Naive thymus-derived CD8-positive, alpha-beta T cell (primary cell): ENCODE measurements around the gene SLC5A2. TPM values are rescaled to one million over a fixed set of nuclear protein-coding genes. Genes with fewer than 3 reads are reported as not detected.
"Not testable (repeated sequence)": the region's sequence is repeated elsewhere in the genome, so short reads cannot be mapped to it uniquely, and the experiment has no call there.

Experiments
- ATAC-seq, 2 donors: fragments of 150-1000 bp; cut with Tn5 transposase in 1 of 2; sonication (Bioruptor Pico), chemical (Tn5 transposase) in 1 of 2; 1 replicate in 1 of 2; 2 replicates in 1 of 2; pipeline ENCODE4 v1.10.0; 2021; ENCODE audit warnings: mild to moderate bottlenecking in 2 of 2, moderate library complexity in 2 of 2
- POLR2A ChIA-PET: fragments of 350-600 bp; sonication (Branson Sonifier 250); formaldehyde crosslinking; loops from one replicate; lab custom pipeline; 2021; ENCODE audit warnings: antibody characterized with exemption; lab: Charles Lee
- DNase-seq, 10 donors: peaks; one replicate each; pipeline versions ENCODE4 v3.0.0 to v3.0.0-alpha.2; 2020 to 2022
- H3K27ac Mint-ChIP-seq, 10 donors: one replicate each; pipeline ENCODE4 v1.8.0; 2020 to 2022; ENCODE audit warnings: mild to moderate bottlenecking in 10 of 10, mixed read lengths in 10 of 10, moderate library complexity in 4 of 10, inconsistent platforms in 1 of 10
- H3K27me3 Mint-ChIP-seq, 5 donors: one replicate each; pipeline ENCODE4 v1.8.0; 2021 to 2022; ENCODE audit warnings: mixed read lengths in 5 of 5
- H3K36me3 Mint-ChIP-seq, 3 donors: one replicate each; pipeline ENCODE4 v1.8.0; 2020 to 2022; ENCODE audit warnings: mixed read lengths in 3 of 3, mild to moderate bottlenecking in 2 of 3, inconsistent platforms in 1 of 3
- H3K4me1 Mint-ChIP-seq, 4 donors: one replicate each; pipeline ENCODE4 v1.8.0; 2021 to 2022; ENCODE audit warnings: mixed read lengths in 4 of 4
- H3K4me3 Mint-ChIP-seq, 10 donors: one replicate each; pipeline ENCODE4 v1.8.0; 2020 to 2022; ENCODE audit warnings: mild to moderate bottlenecking in 10 of 10, mixed read lengths in 10 of 10, moderate library complexity in 6 of 10, inconsistent platforms in 1 of 10
- H3K9me3 Mint-ChIP-seq, 9 donors: one replicate each; pipeline ENCODE4 v1.8.0; 2020 to 2022; ENCODE audit warnings: mixed read lengths in 9 of 9, mild to moderate bottlenecking in 3 of 9, inconsistent platforms in 1 of 9, moderate library complexity in 1 of 9
- polyA plus RNA-seq, 3 donors: library from polyadenylated mRNA; unstranded; fragments of 300-500 nt; fragmentation: Illumina TruSeq; gene quantifications; one replicate each; pipeline ENCODE4 v1.2.3, GENCODE V29; 2021
- total RNA-seq, 8 experiments: library from RNA in 2 of 8; stranded (reverse) in 2 of 8; gene quantifications; one replicate each; pipeline ENCODE4 v1.2.3 and lab custom pipeline; 2021 to 2026

The SLC5A2 gene
- total and polyA plus RNA-seq, 5 experiments from 2014 or later: 2.3 to 4.7 (median 2.5) TPM

DNA sequence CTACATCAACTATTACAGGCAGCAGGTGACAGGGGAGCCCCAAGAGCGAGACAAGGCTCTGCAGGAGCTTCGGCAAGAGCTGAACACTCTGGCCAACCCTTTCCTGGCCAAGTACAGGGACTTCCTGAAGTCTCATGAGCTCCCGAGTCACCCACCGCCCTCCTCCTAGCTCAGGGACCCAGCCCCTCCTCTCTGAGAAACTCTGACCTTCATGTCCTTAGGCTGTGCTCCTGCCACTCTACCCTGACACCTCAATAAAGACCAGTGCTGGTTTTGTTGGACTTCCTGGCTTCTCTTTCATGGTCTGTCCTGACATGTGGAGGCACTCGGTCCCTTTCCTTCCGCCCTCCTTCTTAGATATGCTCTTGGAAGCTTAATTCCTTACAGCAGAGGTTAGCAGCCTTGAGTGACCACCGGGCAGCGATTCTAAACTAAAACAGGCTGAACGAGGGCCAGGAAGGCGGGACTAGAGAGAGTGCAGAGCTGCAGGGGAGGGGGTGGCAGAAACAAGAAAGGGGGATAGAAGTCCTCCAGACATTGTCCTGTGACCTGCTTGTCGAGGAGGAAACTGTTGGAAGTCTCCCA lies 45.7 kb downstream of the SLC5A2 start:
- POLR2A ChIA-PET: no interaction called here
- peak overlapping the region in 9 of 10 donors; percentile 12 to 78 (median 44) for H3K4me3 Mint-ChIP-seq
- peaks cover 8 to 29% (median 16%) of the 10 kb centered on the region in 5 donors for H3K27me3 Mint-ChIP-seq
- H3K9me3 Mint-ChIP-seq: no peaks in the 10 kb centered on the region
- DNase-seq (no peak), ATAC-seq (no peak)
- no peaks in the 10 kb centered on the region for H3K36me3 Mint-ChIP-seq
- H3K27ac Mint-ChIP-seq: peak overlapping the region in 2 of 10 donors; percentile 56 to 60
- H3K4me1 Mint-ChIP-seq: peaks cover 2 to 19% (median 10%) of the 10 kb centered on the region in 4 donors

DNA sequence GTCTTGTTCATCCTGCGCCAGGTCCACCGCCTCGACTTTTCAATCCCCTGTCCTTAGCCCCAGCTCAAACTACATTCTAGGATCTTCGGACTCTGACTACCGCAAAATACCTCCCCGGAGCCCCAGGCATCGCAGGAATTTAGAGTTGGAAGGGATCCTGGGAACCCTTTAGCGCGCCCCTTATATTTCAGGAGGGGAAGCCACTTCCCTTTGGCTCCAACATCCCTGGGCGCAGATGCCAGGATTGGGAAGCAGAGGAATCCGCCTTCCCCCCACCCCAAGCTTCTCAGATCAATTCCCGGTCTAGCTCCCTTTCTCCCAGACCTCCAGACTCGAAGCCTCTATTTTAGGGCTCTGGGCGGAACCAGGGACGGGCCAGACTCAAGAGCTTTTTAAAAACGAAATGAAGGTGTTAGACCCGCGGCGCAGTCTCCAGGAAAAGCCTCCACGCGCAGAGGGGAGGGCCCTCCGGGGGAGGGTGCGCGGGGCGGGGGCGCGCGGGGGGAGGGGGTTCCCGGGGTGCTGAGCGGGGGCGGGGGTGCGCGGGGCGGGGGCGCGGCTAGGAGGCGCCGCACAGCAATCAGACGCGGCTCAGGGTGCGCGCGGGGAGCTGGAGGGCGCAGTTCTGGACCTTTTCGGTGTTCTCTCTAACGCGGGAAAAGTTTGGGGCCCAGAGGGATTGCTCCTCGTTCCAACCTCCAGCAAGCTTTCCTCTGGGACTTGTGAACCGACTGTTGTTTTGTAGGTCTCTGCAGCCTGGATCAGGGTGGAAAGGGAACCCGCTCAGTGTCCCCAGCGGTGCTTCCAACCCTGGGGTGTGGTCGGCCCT lies 46.4 kb downstream of the SLC5A2 start:
- Mint-ChIP-seq H3K9me3 (no peaks in the 10 kb centered on the region), H3K36me3 (no peaks in the 10 kb centered on the region)

DNA sequence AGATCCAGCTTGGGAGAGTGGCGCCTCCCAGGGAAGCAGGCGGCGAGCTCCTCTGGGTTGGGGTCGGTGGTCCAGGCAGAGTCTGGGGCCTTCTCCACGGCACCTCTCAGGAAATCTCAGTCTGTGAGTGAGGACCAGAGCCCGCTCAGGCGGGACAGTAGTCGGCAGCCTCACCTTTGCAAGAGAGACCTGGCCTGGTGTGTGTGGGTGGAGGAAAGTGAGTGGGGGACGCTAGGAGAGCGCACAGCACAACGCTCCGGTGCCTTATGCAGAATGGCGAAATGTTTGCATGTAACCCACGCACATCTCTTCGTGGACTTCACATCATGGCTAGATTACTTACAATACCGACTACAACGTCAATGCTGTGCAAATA lies 47.0 kb downstream of the SLC5A2 start:
- peak overlapping the region in 1 of 10 donors; percentile 45 for H3K27ac Mint-ChIP-seq
- peaks cover 2 to 19% (median 10%) of the 10 kb centered on the region in 4 donors for H3K4me1 Mint-ChIP-seq
- ATAC-seq (no peak), DNase-seq (no peak)
- no peaks in the 10 kb centered on the region for H3K36me3 Mint-ChIP-seq
- no peaks in the 10 kb centered on the region for H3K9me3 Mint-ChIP-seq
- H3K27me3 Mint-ChIP-seq: peaks cover 11 to 33% (median 18%) of the 10 kb centered on the region in 5 donors
- POLR2A ChIA-PET: no interaction called here
- peak overlapping the region in 8 of 10 donors; percentile 10 to 54 (median 34) for H3K4me3 Mint-ChIP-seq

More for the DNA sequence above, 46.4 kb downstream of the SLC5A2 start:
- Mint-ChIP-seq H3K4me3 (peak overlapping the region; percentile 24 to 78 (median 48)), H3K27ac (no peak overlapping the region), H3K4me1 (peaks cover 2 to 19% (median 10%) of the 10 kb centered on the region in 4 donors), H3K27me3 (peaks cover 9 to 33% (median 18%) of the 10 kb centered on the region in 5 donors)
- ATAC-seq: peak; percentile 33 to 40
- peak in 1 of 10 donors; percentile 17 for DNase-seq
- POLR2A ChIA-PET: no interaction called here

DNA sequence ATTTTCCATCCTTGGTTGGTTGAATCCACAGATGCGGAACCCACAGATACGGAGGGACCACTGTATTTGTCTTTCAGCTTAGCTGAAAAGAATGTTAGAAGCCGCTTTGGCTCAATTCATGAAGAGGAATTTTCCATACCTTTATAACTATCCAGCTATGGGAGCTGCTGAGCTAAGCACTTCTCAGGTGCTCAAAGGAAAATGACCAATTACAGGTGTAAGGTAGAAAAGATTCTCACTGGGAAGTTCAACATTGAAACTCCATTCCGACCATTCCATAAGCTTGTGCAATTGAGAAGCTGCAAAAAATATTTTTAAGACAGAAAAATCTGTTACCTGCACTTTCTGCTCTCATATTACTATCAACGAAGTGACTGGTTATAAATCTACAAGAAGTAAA lies 47.5 kb downstream of the SLC5A2 start:
- DNase-seq (no peak), ATAC-seq (no peak)
- Mint-ChIP-seq H3K36me3 (no peaks in the 10 kb centered on the region), H3K9me3 (no peaks in the 10 kb centered on the region), H3K4me1 (peaks cover 2 to 19% (median 10%) of the 10 kb centered on the region in 4 donors), H3K27ac (no peak overlapping the region), H3K27me3 (peaks cover 11 to 33% (median 23%) of the 10 kb centered on the region in 5 donors), H3K4me3 (peak overlapping the region in 1 of 10 donors; percentile 42)
- POLR2A ChIA-PET: no interaction called here

DNA sequence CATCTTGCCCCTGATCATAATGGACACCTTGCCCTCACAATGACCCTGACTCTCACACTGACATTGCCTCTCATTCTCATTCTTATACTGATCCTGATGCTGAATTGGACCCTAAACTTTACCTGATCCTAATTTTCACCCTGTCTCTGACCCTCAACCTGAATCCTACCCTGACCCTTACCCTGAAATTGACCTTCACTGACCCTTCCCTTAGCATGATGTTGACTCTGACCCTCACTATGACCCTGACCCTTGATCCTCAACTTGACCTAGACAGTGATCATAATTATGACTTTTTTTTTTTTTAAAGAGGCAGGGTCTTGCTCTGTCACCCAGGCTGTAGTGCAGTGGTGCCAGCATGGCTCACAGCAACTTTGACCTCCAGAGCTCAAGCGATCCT lies 48.2 kb downstream of the SLC5A2 start:
- POLR2A ChIA-PET: no interaction called here
- Mint-ChIP-seq H3K36me3 (no peaks in the 10 kb centered on the region), H3K27me3 (peaks cover 16 to 39% (median 30%) of the 10 kb centered on the region in 5 donors), H3K9me3 (no peaks in the 10 kb centered on the region), H3K4me1 (peaks cover 2 to 19% (median 12%) of the 10 kb centered on the region in 4 donors), H3K27ac (no peak overlapping the region), H3K4me3 (no peak overlapping the region)
- no peak for DNase-seq
- no peak for ATAC-seq

DNA sequence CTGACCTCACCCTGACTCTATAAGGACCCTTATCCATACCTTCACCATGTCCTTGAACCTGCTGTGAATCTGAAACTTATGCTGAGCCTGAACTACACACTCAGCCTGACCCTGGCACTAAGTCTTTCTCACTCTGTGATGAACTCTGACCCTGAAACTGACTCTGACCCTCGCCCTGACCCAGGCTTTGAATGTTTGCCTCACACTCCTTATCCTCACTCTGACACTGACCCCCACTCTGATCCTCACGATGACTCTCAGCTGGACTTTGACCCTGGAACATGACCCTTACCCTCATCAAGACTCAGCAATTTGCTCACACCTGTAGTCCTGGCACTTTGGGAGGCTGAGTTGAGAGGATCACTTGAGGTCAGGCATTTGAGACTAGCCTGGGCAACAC lies 49.2 kb downstream of the SLC5A2 start:
- H3K9me3 Mint-ChIP-seq: peaks cover 0 to 1% (median 0%) of the 10 kb centered on the region in 9 donors
- DNase-seq: no peak
- peaks cover 18 to 46% (median 30%) of the 10 kb centered on the region in 5 donors for H3K27me3 Mint-ChIP-seq
- no peak for ATAC-seq
- peaks cover 2 to 19% (median 13%) of the 10 kb centered on the region in 4 donors for H3K4me1 Mint-ChIP-seq
- POLR2A ChIA-PET: interaction anchor here (0.7 kb wide), 1 partner anchor 177 kb away, joined by 3 read pairs; no protein-coding TSS in a partner anchor
- H3K36me3 Mint-ChIP-seq: no peaks in the 10 kb centered on the region
- no peak overlapping the region for H3K27ac Mint-ChIP-seq
- H3K4me3 Mint-ChIP-seq: no peak overlapping the region

DNA sequence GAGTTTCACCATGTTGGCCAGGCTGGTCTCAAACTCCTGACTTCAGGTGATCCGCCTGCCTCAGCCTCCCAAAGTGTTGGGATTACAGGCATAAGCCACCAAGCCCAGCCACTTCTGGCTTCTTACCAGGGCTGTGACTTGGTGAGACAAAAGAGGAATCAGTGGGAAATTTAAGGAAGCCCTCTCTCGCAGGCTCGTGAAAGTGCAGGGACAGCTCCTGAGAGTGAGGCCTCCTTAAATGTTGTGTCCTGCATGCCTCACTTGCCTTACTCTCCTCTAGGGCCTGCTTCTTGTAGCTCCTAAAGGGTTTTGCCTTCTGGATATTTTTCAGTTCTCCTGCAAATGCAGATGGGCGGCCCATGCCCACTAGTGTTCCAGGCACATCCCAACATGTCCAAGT lies 50.0 kb downstream of the SLC5A2 start:
- peaks cover 0 to 2% (median 0%) of the 10 kb centered on the region in 9 donors for H3K9me3 Mint-ChIP-seq
- ATAC-seq: no peak
- H3K36me3 Mint-ChIP-seq: no peaks in the 10 kb centered on the region
- POLR2A ChIA-PET: no interaction called here
- H3K27ac Mint-ChIP-seq: no peak overlapping the region
- no peak for DNase-seq
- H3K27me3 Mint-ChIP-seq: peaks cover 15 to 47% (median 30%) of the 10 kb centered on the region in 5 donors
- H3K4me3 Mint-ChIP-seq: no peak overlapping the region
- peaks cover 4 to 20% (median 16%) of the 10 kb centered on the region in 4 donors for H3K4me1 Mint-ChIP-seq

DNA sequence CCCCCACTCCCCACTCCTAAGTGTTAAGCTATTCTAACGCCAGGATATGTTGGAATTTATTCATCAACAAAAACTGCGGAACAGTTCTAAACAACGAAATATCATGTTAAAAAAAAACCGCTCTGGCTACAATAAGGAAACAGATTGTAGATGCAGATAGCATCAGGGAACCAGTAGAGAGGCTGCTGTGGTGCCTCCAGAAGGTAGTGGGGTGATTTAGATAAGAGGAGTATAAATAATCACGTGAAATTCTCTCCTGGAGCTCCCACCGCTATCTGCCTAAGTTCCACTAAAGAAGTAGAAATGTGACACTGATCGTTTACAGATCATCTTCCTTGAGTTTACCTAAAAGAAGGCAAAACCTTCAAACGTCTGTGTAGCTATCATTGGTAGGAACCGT lies 52.8 kb downstream of the SLC5A2 start:
- POLR2A ChIA-PET: no interaction called here
- peaks cover 15 to 46% (median 44%) of the 10 kb centered on the region in 5 donors for H3K27me3 Mint-ChIP-seq
- H3K4me1 Mint-ChIP-seq: peaks cover 2 to 9% (median 5%) of the 10 kb centered on the region in 4 donors
- ATAC-seq (no peak), DNase-seq (no peak)
- H3K36me3 Mint-ChIP-seq: peaks cover 0 to 19% (median 7%) of the 10 kb centered on the region in 3 donors
- peak overlapping the region in 1 of 10 donors; percentile 22 for H3K4me3 Mint-ChIP-seq
- H3K9me3 Mint-ChIP-seq: peaks cover 0 to 21% (median 10%) of the 10 kb centered on the region in 9 donors
- H3K27ac Mint-ChIP-seq: no peak overlapping the region

DNA sequence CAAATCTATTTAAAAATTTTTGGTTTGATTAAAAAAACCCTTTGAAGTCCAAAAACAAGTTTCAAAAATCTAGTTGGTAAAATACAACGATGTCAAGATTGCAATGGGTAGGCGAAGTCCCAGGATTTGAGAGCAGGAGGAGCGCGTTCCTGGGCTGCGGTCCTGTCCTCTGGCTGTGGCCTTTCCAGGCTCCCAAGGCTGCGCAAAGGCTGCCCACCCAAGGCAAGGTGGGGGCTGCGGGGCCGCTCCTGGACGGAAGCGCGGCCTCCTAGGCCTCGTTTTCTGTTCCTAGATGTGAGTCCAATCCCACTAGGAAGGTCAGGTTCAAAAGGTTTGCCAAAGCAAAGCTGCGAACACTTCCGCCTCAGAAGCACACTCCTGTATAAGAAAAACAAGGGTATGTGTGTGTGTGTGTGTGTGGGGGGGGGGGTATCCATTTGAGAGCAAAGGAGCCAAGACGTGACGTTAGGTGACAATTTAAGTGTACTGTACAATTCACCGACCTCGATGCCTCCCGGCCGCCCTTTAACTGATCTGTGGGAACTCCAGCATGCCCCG lies 54.0 kb downstream of the SLC5A2 start:
- Mint-ChIP-seq H3K27ac (no peak overlapping the region), H3K4me1 (peaks cover 2 to 9% (median 5%) of the 10 kb centered on the region in 4 donors), H3K36me3 (peaks cover 0 to 26% (median 7%) of the 10 kb centered on the region in 3 donors), H3K27me3 (peaks cover 15 to 51% (median 45%) of the 10 kb centered on the region in 5 donors), H3K9me3 (peaks cover 7 to 30% (median 11%) of the 10 kb centered on the region in 9 donors), H3K4me3 (peak overlapping the region in 2 of 10 donors; percentile 74 to 77)
- POLR2A ChIA-PET: no interaction called here
- DNase-seq: no peak
- ATAC-seq: no peak

DNA sequence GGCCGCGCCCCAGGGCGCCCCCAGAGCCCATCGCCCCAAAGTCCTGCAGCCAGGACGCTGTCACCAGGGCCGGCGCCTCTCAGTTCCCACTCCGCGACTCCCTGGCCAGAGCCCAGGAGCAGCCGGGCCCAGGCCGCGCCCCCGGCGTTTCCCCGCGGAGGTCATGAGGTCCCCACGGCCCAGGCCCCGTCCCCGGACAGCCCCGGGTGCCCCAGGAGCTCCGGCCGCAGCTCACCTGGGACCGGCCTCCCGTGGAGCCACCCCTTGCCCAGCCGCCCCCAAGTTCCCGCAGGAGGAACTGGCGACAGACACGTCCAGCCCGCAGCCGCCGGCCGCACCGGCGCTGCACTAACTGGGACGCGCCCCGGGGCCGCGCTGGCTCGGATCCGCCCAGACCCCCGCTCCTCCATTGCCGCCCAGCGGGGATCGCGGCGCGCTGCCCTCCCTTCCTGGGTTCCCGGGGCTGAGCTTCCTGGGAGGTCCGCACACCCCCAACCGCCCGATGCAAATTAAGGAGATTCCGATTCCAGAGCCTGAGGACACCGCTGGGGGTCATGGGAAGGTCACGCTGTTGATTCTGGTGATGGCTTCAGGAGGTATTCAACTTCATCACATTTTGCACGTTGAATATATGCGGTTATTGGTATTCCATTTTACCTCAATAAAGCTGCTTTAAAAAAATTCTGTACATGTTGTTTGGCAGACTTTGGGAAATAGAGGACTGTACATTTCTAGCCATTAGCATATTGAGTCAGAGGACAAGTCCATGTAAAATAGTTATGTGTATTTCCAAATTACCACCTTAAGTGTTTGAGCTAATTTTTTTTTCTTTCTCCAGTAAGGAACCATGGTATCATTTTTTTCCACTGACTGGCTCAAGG lies 54.7 kb downstream of the SLC5A2 start:
- Mint-ChIP-seq H3K27ac (no peak overlapping the region), H3K4me1 (peaks cover 2 to 9% (median 5%) of the 10 kb centered on the region in 4 donors)
- no peak for DNase-seq

DNA sequence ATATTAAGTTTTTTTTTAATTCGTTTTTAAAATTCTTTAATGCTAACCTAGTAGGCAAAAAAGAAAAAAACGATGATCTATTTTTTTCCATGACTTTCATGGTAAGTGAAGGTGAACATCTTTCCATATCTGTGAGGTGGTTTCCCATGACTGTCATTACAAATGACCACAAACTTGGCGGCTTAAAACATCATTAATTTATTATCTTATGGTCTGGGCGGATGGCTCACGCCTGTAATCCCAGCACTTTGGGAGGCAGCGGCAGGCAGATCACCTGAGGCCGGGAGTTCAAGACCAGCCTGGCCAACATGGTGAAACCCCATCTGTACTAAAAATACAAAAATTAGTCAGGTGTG lies 55.3 kb downstream of the SLC5A2 start:
- H3K4me1 Mint-ChIP-seq, H3K27ac Mint-ChIP-seq, DNase-seq, ATAC-seq, POLR2A ChIA-PET: not testable (repeated sequence)
- peaks cover 13 to 39% (median 18%) of the 10 kb centered on the region in 9 donors for H3K9me3 Mint-ChIP-seq
- peak overlapping the region in 4 of 10 donors; percentile 8 to 77 (median 24) for H3K4me3 Mint-ChIP-seq
- peaks cover 0 to 35% (median 11%) of the 10 kb centered on the region in 3 donors for H3K36me3 Mint-ChIP-seq
- peaks cover 19 to 51% (median 42%) of the 10 kb centered on the region in 5 donors for H3K27me3 Mint-ChIP-seq

More for the DNA sequence above, 54.7 kb downstream of the SLC5A2 start:
- ATAC-seq: no peak
- POLR2A ChIA-PET: no interaction called here
- Mint-ChIP-seq H3K36me3 (peaks cover 0 to 32% (median 11%) of the 10 kb centered on the region in 3 donors), H3K9me3 (peaks cover 12 to 37% (median 16%) of the 10 kb centered on the region in 9 donors), H3K4me3 (peak overlapping the region in 9 of 10 donors; percentile 55 to 81 (median 74)), H3K27me3 (peaks cover 19 to 52% (median 45%) of the 10 kb centered on the region in 5 donors)

DNA sequence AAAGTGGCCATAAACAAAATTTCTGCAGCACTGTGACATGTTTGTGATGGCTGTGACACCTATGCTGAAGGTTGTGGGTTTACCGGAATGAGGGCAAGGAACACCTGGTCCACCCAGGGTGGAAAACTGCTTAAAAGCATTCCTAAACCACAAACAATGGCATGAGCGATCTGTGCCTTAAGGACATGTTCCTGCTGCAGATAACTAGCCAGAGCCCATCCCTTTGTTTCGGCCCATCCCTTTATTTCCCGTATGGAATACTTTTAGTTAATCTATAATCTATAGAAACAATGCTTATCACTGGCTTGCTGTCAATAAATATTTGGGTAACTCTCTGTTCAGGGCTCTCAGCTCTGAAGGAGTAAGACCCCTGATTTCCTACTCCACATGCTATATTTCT lies 56.8 kb downstream of the SLC5A2 start:
- H3K27ac Mint-ChIP-seq, POLR2A ChIA-PET, H3K4me3 Mint-ChIP-seq, ATAC-seq, H3K4me1 Mint-ChIP-seq, DNase-seq: not testable (repeated sequence)
- Mint-ChIP-seq H3K9me3 (peaks cover 13 to 50% (median 25%) of the 10 kb centered on the region in 9 donors), H3K36me3 (peaks cover 0 to 35% (median 14%) of the 10 kb centered on the region in 3 donors), H3K27me3 (peaks cover 19 to 51% (median 37%) of the 10 kb centered on the region in 5 donors)
